Neural cell (in vitro differentiated cells): ENCODE data around the gene PRPF38B.

Experiments
- CTCF ChIP-seq: fragments of 450-650 bp; IDR thresholded peaks from 2 replicates; pipeline ENCODE4 v1.5.1; 2014; ENCODE audit warnings: antibody characterized with exemption, mild to moderate bottlenecking, moderate library complexity; ENCODE audit not compliant: poor library complexity, severe bottlenecking
- EP300 ChIP-seq: fragments of 450-650 bp; conservative IDR thresholded peaks from 2 replicates; pipeline ENCODE4 v1.6.1; 2014; ENCODE audit warnings: antibody characterized with exemption, mild to moderate bottlenecking, moderate library complexity; ENCODE audit not compliant: poor library complexity, severe bottlenecking
- EZH2 ChIP-seq: fragments of 200-600, 300-800 bp; shearing (Covaris generic), sonication (generic); IDR thresholded peaks from 2 replicates; pipeline ENCODE4 v1.6.1; 2014; ENCODE audit warnings: antibody characterized with exemption, low read length, borderline replicate concordance, mild to moderate bottlenecking; ENCODE audit not compliant: insufficient read depth, poor library complexity, severe bottlenecking
- POLR2AphosphoS5 ChIP-seq: IDR thresholded peaks from 2 replicates; pipeline ENCODE4 v1.6.1; 2012
- RAD21 ChIP-seq: fragments of 450-650 bp; conservative IDR thresholded peaks from 2 replicates; pipeline ENCODE4 v1.6.1; 2014; ENCODE audit warnings: antibody characterized with exemption, mild to moderate bottlenecking, moderate library complexity
- SMC3 ChIP-seq: fragments of 450-650 bp; conservative IDR thresholded peaks from 2 replicates; pipeline ENCODE4 v1.6.1; 2014; ENCODE audit warnings: antibody characterized with exemption, mild to moderate bottlenecking, moderate library complexity; ENCODE audit not compliant: poor library complexity

GRCh38 chr1:108685529-108685928 lies 6.6 kb upstream of the PRPF38B start:
- TF ChIP-seq CTCF, result no peak
- TF ChIP-seq EZH2, result no peak
- TF ChIP-seq POLR2AphosphoS5, result no peak
- TF ChIP-seq EP300, result no peak
- no peak for TF ChIP-seq RAD21
- TF ChIP-seq SMC3, result no peak
